HEK293 (cell line): Measurements from ENCODE around the gene CD180.

ENCODE experiments used
- CTCF ChIA-PET: fragments of 350-600 bp; formaldehyde crosslinking; extraction: SDS; loops from one replicate; lab custom pipeline; 2021; ENCODE audit warnings: antibody characterized with exemption; lab: Yijun Ruan, JAX
- POLR2A ChIA-PET: fragments of 300-600 bp; formaldehyde crosslinking; extraction: SDS; loops from one replicate; lab custom pipeline; 2020; ENCODE audit warnings: antibody characterized with exemption, inconsistent platforms; lab: Yijun Ruan, JAX
- H3K27ac ChIP-seq: fragments of 200-500 bp; sonication (Bioruptor generic); 2 replicates; pipeline ENCODE4 v1.5.1; 2014; ENCODE audit warnings: low read depth, low read length, control low read depth, inconsistent platforms; ENCODE audit errors: extremely low read depth
- H3K36me3 ChIP-seq, 2 experiments: fragments of 200-500 bp in 1 of 2; sonication (Bioruptor generic) in 1 of 2; 1 replicate in 1 of 2; 2 replicates in 1 of 2; pipeline ENCODE4 v1.5.1; 2014 to 2017; ENCODE audit warnings: inconsistent platforms in 2 of 2, low read length in 2 of 2; ENCODE audit not compliant: control insufficient read depth in 2 of 2, insufficient read depth in 1 of 2
- H3K4me1 ChIP-seq: fragments of 200-500 bp; sonication (Bioruptor generic); 2 replicates; pipeline ENCODE4 v1.5.1; 2014; ENCODE audit warnings: mild to moderate bottlenecking, low read length, inconsistent platforms; ENCODE audit not compliant: control insufficient read depth, insufficient read depth
- H3K4me3 ChIP-seq: 2 replicates; pipeline ENCODE4 v1.5.1; 2011; ENCODE audit warnings: low read depth, mild to moderate bottlenecking, control low read depth, low read length, moderate library complexity
- H3K9me3 ChIP-seq: fragments of 200-500 bp; sonication (Bioruptor generic); 2 replicates; pipeline ENCODE4 v1.5.1; 2014; ENCODE audit warnings: low read depth, low read length, inconsistent platforms; ENCODE audit not compliant: control insufficient read depth, insufficient read depth
- BCL11A ChIP-seq: fragments of 450-650 bp; formaldehyde crosslinking; IDR thresholded peaks from 2 replicates; pipeline ENCODE4 v1.5.1; 2016; ENCODE audit warnings: low read depth, missing biosample characterization, missing genetic modification characterization
- GLI4 ChIP-seq: fragments of 450-650 bp; formaldehyde crosslinking; IDR thresholded peaks from 2 replicates; pipeline ENCODE4 v1.5.1; 2016; ENCODE audit warnings: missing biosample characterization, missing genetic modification characterization
- KLF8 ChIP-seq: fragments of 450-650 bp; formaldehyde crosslinking; IDR thresholded peaks from 2 replicates; pipeline ENCODE4 v1.5.1; 2016; ENCODE audit warnings: missing biosample characterization, missing genetic modification characterization
- OSR2 ChIP-seq: fragments of 450-650 bp; formaldehyde crosslinking; IDR thresholded peaks from 2 replicates; pipeline ENCODE4 v1.5.1; 2016; ENCODE audit warnings: missing biosample characterization, missing genetic modification characterization
- PRDM1 ChIP-seq: fragments of 450-650 bp; formaldehyde crosslinking; IDR thresholded peaks from 2 replicates; pipeline ENCODE4; 2016; ENCODE audit warnings: missing biosample characterization, missing genetic modification characterization
- ZNF114 ChIP-seq: fragments of 450-650 bp; formaldehyde crosslinking; IDR thresholded peaks from 2 replicates; pipeline ENCODE4 v1.5.0; 2017; ENCODE audit warnings: missing biosample characterization, missing genetic modification characterization
- ZNF121 ChIP-seq: fragments of 450-650 bp; formaldehyde crosslinking; IDR thresholded peaks from 2 replicates; pipeline ENCODE4 v1.5.1; 2016; ENCODE audit warnings: missing biosample characterization, missing genetic modification characterization
- ZNF155 ChIP-seq: fragments of 450-650 bp; formaldehyde crosslinking; IDR thresholded peaks from 2 replicates; pipeline ENCODE4 v1.5.1; 2016; ENCODE audit warnings: missing biosample characterization, missing genetic modification characterization
- ZNF221 ChIP-seq: fragments of 450-650 bp; formaldehyde crosslinking; IDR thresholded peaks from 2 replicates; pipeline ENCODE4 v1.5.1; 2017; ENCODE audit warnings: missing biosample characterization, missing genetic modification characterization, borderline replicate concordance
- ZNF223 ChIP-seq: fragments of 450-650 bp; formaldehyde crosslinking; IDR thresholded peaks from 2 replicates; pipeline ENCODE4 v1.5.1; 2016; ENCODE audit warnings: missing biosample characterization, missing genetic modification characterization
- ZNF324 ChIP-seq: fragments of 450-650 bp; formaldehyde crosslinking; IDR thresholded peaks from 2 replicates; pipeline ENCODE4 v1.5.1; 2016; ENCODE audit warnings: missing biosample characterization, missing genetic modification characterization
- ZNF404 ChIP-seq: fragments of 450-650 bp; formaldehyde crosslinking; IDR thresholded peaks from 2 replicates; pipeline ENCODE4 v1.5.1; 2017; ENCODE audit warnings: missing biosample characterization, missing genetic modification characterization
- ZNF48 ChIP-seq: fragments of 450-650 bp; formaldehyde crosslinking; IDR thresholded peaks from 2 replicates; pipeline ENCODE4 v1.5.1; 2016; ENCODE audit warnings: missing biosample characterization, missing genetic modification characterization
- ZNF530 ChIP-seq: fragments of 450-650 bp; formaldehyde crosslinking; IDR thresholded peaks from 2 replicates; pipeline ENCODE4 v1.5.1; 2016; ENCODE audit warnings: low read depth, missing biosample characterization, missing genetic modification characterization
- ZNF610 ChIP-seq: fragments of 450-650 bp; formaldehyde crosslinking; IDR thresholded peaks from 2 replicates; pipeline ENCODE4 v1.5.1; 2016; ENCODE audit warnings: missing biosample characterization, missing genetic modification characterization, borderline replicate concordance
- ZNF768 ChIP-seq: fragments of 450-650 bp; formaldehyde crosslinking; IDR thresholded peaks from 2 replicates; pipeline ENCODE4 v1.5.1; 2018; ENCODE audit warnings: missing biosample characterization, mild to moderate bottlenecking, missing genetic modification characterization
- TF ChIP-seq, protein P1 (sequence below): fragments of 450-650 bp; formaldehyde crosslinking; IDR thresholded peaks from 2 replicates; pipeline ENCODE4; 2016; ENCODE audit warnings: missing biosample characterization, missing genetic modification characterization
- TF ChIP-seq, protein P2 (sequence below): fragments of 450-650 bp; formaldehyde crosslinking; IDR thresholded peaks from 2 replicates; pipeline ENCODE4 v1.5.1; 2016; ENCODE audit warnings: missing biosample characterization, missing genetic modification characterization, low read depth
- TF ChIP-seq, protein P3 (sequence below): fragments of 450-650 bp; formaldehyde crosslinking; IDR thresholded peaks from 2 replicates; pipeline ENCODE4 v1.5.1; 2016; ENCODE audit warnings: missing biosample characterization, missing genetic modification characterization, borderline replicate concordance
- TF ChIP-seq, protein P4 (sequence below): sonication (generic); formaldehyde crosslinking; IDR thresholded peaks from 2 replicates; pipeline ENCODE4 v1.8.1; 2022; ENCODE audit warnings: mild to moderate bottlenecking, moderate library complexity, missing genetic modification reagents

The CD180 gene

DNA sequence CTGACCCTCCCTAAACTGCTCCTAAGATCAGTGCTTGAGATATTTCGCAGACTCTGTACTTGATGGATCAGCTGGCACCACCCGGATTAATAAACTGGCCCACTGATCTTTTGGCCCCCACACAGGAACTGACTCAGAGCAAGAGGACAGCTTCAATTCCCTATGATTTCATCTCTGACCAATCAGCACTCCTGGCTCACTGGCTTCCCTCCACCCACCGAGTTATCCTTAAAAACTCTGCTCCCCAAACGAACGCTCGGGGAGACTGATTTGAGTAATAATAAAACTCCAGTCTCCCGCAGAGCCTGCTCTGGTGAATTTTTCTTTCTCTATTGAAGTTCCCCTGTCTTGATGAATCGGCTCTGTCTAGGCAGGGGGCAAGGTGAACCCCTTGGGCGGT is 36.5 kb upstream of the CD180 start:
- Histone ChIP-seq H3K9me3 (no peaks in the 10 kb centered on the region), H3K4me3 (no peak overlapping the region), H3K4me1 (no peaks in the 10 kb centered on the region), H3K27ac (no peak overlapping the region), H3K36me3 (no peaks in the 10 kb centered on the region)
- no peak for TF ChIP-seq KLF8
- TF ChIP-seq OSR2 (tag by site-specific recombination) = no peak
- TF ChIP-seq ZNF768 (tag by site-specific recombination) = no peak
- no peak for TF ChIP-seq ZNF610 (tag by site-specific recombination)
- no peak for TF ChIP-seq ZNF404 (tag by site-specific recombination)
- TF ChIP-seq ZNF114 (tag by site-specific recombination) = no peak
- TF ChIP-seq, protein P1, sequence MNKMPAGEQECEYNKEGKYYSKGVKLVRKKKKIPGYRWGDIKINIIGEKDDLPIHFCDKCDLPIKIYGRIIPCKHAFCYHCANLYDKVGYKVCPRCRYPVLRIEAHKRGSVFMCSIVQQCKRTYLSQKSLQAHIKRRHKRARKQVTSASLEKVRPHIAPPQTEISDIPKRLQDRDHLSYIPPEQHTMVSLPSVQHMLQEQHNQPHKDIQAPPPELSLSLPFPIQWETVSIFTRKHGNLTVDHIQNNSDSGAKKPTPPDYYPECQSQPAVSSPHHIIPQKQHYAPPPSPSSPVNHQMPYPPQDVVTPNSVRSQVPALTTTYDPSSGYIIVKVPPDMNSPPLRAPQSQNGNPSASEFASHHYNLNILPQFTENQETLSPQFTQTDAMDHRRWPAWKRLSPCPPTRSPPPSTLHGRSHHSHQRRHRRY (tag by site-specific recombination) = no peak
- TF ChIP-seq ZNF530 = no peak
- no peak for TF ChIP-seq ZNF324 (tag by site-specific recombination)
- no peak for TF ChIP-seq ZNF121 (tag by site-specific recombination)
- no peak for TF ChIP-seq GLI4 (tag by site-specific recombination)
- no peak for TF ChIP-seq ZNF223 (tag by site-specific recombination)
- TF ChIP-seq ZNF48 = no peak
- TF ChIP-seq, protein P2, sequence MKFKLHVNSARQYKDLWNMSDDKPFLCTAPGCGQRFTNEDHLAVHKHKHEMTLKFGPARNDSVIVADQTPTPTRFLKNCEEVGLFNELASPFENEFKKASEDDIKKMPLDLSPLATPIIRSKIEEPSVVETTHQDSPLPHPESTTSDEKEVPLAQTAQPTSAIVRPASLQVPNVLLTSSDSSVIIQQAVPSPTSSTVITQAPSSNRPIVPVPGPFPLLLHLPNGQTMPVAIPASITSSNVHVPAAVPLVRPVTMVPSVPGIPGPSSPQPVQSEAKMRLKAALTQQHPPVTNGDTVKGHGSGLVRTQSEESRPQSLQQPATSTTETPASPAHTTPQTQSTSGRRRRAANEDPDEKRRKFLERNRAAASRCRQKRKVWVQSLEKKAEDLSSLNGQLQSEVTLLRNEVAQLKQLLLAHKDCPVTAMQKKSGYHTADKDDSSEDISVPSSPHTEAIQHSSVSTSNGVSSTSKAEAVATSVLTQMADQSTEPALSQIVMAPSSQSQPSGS = no peak
- TF ChIP-seq BCL11A (tag by site-specific recombination) = no peak
- no peak for TF ChIP-seq ZNF155
- TF ChIP-seq PRDM1 = no peak
- TF ChIP-seq, protein P3, sequence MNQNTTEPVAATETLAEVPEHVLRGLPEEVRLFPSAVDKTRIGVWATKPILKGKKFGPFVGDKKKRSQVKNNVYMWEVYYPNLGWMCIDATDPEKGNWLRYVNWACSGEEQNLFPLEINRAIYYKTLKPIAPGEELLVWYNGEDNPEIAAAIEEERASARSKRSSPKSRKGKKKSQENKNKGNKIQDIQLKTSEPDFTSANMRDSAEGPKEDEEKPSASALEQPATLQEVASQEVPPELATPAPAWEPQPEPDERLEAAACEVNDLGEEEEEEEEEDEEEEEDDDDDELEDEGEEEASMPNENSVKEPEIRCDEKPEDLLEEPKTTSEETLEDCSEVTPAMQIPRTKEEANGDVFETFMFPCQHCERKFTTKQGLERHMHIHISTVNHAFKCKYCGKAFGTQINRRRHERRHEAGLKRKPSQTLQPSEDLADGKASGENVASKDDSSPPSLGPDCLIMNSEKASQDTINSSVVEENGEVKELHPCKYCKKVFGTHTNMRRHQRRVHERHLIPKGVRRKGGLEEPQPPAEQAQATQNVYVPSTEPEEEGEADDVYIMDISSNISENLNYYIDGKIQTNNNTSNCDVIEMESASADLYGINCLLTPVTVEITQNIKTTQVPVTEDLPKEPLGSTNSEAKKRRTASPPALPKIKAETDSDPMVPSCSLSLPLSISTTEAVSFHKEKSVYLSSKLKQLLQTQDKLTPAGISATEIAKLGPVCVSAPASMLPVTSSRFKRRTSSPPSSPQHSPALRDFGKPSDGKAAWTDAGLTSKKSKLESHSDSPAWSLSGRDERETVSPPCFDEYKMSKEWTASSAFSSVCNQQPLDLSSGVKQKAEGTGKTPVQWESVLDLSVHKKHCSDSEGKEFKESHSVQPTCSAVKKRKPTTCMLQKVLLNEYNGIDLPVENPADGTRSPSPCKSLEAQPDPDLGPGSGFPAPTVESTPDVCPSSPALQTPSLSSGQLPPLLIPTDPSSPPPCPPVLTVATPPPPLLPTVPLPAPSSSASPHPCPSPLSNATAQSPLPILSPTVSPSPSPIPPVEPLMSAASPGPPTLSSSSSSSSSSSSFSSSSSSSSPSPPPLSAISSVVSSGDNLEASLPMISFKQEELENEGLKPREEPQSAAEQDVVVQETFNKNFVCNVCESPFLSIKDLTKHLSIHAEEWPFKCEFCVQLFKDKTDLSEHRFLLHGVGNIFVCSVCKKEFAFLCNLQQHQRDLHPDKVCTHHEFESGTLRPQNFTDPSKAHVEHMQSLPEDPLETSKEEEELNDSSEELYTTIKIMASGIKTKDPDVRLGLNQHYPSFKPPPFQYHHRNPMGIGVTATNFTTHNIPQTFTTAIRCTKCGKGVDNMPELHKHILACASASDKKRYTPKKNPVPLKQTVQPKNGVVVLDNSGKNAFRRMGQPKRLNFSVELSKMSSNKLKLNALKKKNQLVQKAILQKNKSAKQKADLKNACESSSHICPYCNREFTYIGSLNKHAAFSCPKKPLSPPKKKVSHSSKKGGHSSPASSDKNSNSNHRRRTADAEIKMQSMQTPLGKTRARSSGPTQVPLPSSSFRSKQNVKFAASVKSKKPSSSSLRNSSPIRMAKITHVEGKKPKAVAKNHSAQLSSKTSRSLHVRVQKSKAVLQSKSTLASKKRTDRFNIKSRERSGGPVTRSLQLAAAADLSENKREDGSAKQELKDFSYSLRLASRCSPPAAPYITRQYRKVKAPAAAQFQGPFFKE (tag by site-specific recombination) = no peak
- TF ChIP-seq, protein P4, sequence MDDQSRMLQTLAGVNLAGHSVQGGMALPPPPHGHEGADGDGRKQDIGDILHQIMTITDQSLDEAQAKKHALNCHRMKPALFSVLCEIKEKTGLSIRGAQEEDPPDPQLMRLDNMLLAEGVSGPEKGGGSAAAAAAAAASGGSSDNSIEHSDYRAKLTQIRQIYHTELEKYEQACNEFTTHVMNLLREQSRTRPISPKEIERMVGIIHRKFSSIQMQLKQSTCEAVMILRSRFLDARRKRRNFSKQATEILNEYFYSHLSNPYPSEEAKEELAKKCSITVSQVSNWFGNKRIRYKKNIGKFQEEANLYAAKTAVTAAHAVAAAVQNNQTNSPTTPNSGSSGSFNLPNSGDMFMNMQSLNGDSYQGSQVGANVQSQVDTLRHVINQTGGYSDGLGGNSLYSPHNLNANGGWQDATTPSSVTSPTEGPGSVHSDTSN = no peak
- no peak for TF ChIP-seq ZNF221 (tag by site-specific recombination)
- POLR2A ChIA-PET = interaction anchor here (0.7 kb wide), 1 partner anchor 278 kb away, joined by 3 read pairs; no protein-coding TSS in a partner anchor
- CTCF ChIA-PET = interaction anchor here (0.7 to 2.7 kb wide), 3 partner anchors 10 to 425 kb away, joined by 3 to 12 read pairs (median 5); no protein-coding TSS in a partner anchor
